AG04450 (cell line): ENCODE data around the gene FYN. TPM values are rescaled to one million over a fixed set of nuclear protein-coding genes. Genes with fewer than 3 reads are reported as not detected.

Experiments used
- CTCF ChIA-PET: fragments of 300-600, 350-600 bp; formaldehyde crosslinking; extraction: SDS; loops from one replicate; lab custom pipeline; 2022; ENCODE audit warnings: antibody characterized with exemption, inconsistent platforms; lab: Charles Lee
- POLR2A ChIA-PET: fragments of 350-600 bp; formaldehyde crosslinking; extraction: SDS; loops from one replicate; lab custom pipeline; 2021; ENCODE audit warnings: antibody characterized with exemption, inconsistent platforms; lab: Yijun Ruan, JAX
- DNase-seq: peaks from one replicate; pipeline ENCODE4 v3.0.0-alpha.2; 2011; ENCODE audit warnings: low read depth, low spot score
- H3K27ac ChIP-seq: one replicate; pipeline ENCODE4 v1.5.1; 2012; ENCODE audit warnings: low read depth, low read length, control low read depth
- H3K27me3 ChIP-seq: one replicate; pipeline ENCODE4 v1.6.0; 2012; ENCODE audit warnings: low read length; ENCODE audit not compliant: control insufficient read depth, insufficient read depth
- H3K4me3 ChIP-seq: 2 replicates; pipeline ENCODE4 v1.5.1; 2011; ENCODE audit warnings: mild to moderate bottlenecking, low read depth, low read length, control low read depth
- H3K9me3 ChIP-seq: 2 replicates; pipeline ENCODE4 v1.5.1; 2012; ENCODE audit warnings: low read length; ENCODE audit not compliant: control insufficient read depth, insufficient read depth
- CTCF ChIP-seq: IDR thresholded peaks from 2 replicates; pipeline ENCODE4 v1.5.1; 2011; ENCODE audit warnings: low read depth, low read length, control low read depth, inconsistent platforms
- polyA plus RNA-seq: library from polyadenylated mRNA; depleted of rRNA; stranded (reverse); fragments of >200 nt; gene quantifications from 2 replicates; pipeline ENCODE4 v1.2.3, GENCODE V29; 2011

FYN gene
- polyA plus RNA-seq, 1 experiment = 29.0 TPM

DNA sequence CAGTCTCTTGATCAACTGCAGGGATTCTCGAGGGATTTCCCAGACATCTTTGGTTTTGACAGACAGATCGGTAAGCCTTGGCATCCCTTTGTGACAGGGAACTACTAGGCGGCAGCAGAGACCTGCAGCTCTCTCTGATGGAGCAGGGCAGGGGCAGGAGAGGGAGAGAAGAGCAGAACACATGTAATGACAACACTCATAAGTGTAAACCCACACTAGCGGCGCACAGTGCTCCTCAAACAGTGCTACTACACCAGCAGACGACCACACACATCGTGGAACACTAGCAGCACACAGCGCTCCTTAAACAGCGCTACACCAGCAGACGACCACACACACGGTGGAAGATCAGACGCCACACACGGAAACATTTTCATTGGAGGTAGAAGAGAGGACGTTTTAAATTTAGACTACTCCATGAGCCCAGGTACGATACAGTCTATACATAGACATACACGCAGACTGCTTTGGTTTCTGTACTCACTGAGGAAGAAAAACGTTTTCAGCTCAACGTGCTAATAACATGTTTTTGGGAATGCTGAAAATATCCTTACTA lies 173.0 kb downstream of the FYN start:
- no peak overlapping the region for H3K27ac ChIP-seq
- no peak for TF ChIP-seq CTCF

DNA sequence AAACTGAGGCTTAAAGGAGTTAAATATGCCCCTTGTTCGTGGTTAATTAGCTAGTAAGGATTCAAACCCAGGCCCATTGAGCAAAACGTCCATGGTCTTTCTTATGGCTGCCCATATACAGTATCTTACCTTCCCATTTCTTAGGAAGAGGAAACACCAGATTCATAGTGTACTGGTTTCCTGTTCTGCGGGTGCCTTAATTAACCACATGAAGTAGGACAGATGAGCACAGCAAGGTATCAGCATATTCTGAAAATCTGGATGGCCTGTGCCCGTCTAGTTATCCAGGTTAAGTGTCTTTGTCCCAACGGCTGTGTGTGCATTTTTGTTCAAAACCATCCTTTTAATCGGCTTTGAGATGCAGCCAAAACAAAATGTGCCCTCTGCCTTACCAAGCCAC lies 174.1 kb downstream of the FYN start:
- H3K4me3 ChIP-seq = no peak overlapping the region
- H3K9me3 ChIP-seq = no peaks in the 10 kb centered on the region
- no peaks in the 10 kb centered on the region for H3K27me3 ChIP-seq
- no peak for DNase-seq
- no peak overlapping the region for H3K27ac ChIP-seq
- no peak for TF ChIP-seq CTCF
- ChIA-PET POLR2A (no interaction called here), CTCF (no interaction called here)

More for the DNA sequence above, 173.0 kb downstream of the FYN start:
- Histone ChIP-seq H3K9me3 (no peaks in the 10 kb centered on the region), H3K27me3 (no peaks in the 10 kb centered on the region), H3K4me3 (no peak overlapping the region)
- ChIA-PET POLR2A (no interaction called here), CTCF (no interaction called here)
- DNase-seq = no peak

DNA sequence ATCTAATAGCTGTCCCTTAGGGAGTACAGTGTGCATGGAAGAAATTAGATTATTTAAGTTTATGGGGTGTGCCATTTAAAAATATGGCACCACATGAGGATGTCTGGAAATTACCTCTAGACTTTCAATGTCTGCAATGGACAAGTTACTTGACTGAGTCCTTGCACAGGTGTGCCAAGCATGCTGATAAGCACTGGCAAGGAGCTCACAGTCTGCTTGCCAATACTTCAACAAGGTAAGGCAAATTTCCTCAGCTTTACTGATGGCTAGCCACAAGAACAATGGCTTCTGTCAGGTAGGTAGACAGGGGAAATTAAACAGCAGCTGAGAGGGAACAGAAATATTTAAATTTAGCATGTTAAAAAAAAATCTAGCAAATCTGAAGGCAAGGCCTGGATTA lies 176.4 kb downstream of the FYN start:
- DNase-seq = no peak
- no peak overlapping the region for H3K4me3 ChIP-seq
- POLR2A ChIA-PET = no interaction called here
- CTCF ChIA-PET = no interaction called here
- no peaks in the 10 kb centered on the region for H3K9me3 ChIP-seq
- no peaks in the 10 kb centered on the region for H3K27me3 ChIP-seq
- no peak for TF ChIP-seq CTCF
- no peak overlapping the region for H3K27ac ChIP-seq

DNA sequence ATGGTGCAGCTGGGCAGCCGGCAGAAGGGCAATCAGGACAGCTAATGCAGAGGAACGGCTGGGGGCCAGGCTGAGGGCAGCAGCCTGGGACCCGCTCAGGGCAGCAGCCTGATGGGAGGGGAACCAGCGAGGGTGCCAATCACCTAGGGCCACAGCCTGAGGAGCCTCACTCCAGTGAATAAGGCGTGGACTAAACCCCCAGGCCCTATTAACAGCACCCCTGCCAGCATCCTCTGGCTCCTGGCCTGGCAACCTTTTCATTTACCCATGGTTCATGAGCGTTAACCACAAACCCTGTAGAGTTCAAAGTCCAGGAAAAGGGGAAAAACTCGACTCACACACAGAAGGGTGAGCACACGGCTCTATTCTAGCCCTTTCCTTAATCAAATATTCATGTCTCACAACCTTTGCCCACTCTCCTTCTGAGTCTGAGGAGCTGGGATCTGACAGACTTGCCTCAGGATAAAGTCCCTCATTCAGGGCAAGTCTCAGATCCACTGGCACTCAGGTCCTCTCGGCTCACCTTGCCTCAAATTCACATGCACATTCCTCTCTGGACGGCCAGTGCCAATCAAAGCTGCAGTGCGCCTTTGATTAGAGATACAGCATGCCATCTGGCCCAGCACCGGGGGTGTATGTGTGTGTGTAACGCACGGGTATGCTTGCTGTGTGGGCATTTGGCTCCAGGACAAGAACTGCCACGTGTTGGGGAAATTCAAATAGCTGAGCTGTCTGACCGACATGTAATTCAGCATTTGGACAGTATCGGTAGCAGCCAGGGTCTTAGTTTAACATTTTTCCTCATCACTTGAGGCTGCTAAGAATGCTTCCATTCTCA lies 180.7 kb downstream of the FYN start:
- TF ChIP-seq CTCF = no peak
- no peaks in the 10 kb centered on the region for H3K9me3 ChIP-seq
- DNase-seq = no peak
- ChIA-PET CTCF (no interaction called here), POLR2A (no interaction called here)
- H3K27me3 ChIP-seq = no peaks in the 10 kb centered on the region
- H3K27ac ChIP-seq = no peak overlapping the region
- H3K4me3 ChIP-seq = no peak overlapping the region
